DOHH2 (cell line): Measurements from ENCODE around the gene GATM.

Experiments used
- H3F3A ChIP-seq: fragments of 200-600 bp; sonication (generic), shearing (Covaris generic); 2 replicates; pipeline ENCODE4 v1.6.0; 2016; ENCODE audit warnings: antibody characterized with exemption, mild to moderate bottlenecking; ENCODE audit not compliant: control insufficient read depth, insufficient read depth
- H3K27ac ChIP-seq: fragments of 200-600 bp; sonication (generic); 2 replicates; pipeline ENCODE4 v1.5.1; 2014; ENCODE audit warnings: low read depth, mild to moderate bottlenecking, low read length, moderate library complexity
- H3K27me3 ChIP-seq: fragments of 200-600 bp; sonication (generic); 2 replicates; pipeline ENCODE4 v1.6.1; 2014; ENCODE audit warnings: mild to moderate bottlenecking, low read length, mixed read lengths; ENCODE audit not compliant: control insufficient read depth
- H3K36me3 ChIP-seq: fragments of 200-600 bp; sonication (generic); 2 replicates; pipeline ENCODE4 v1.6.1; 2014; ENCODE audit warnings: mild to moderate bottlenecking, low read length, moderate library complexity, mixed read lengths; ENCODE audit not compliant: control insufficient read depth
- H3K4me1 ChIP-seq: fragments of 200-600 bp; sonication (generic); 2 replicates; pipeline ENCODE4 v1.6.1; 2014; ENCODE audit warnings: mild to moderate bottlenecking, low read length, mixed read lengths; ENCODE audit not compliant: control insufficient read depth
- H3K4me2 ChIP-seq: fragments of 200-600 bp; sonication (generic); 2 replicates; pipeline ENCODE4 v1.6.0; 2014; ENCODE audit warnings: mild to moderate bottlenecking, low read length, moderate library complexity
- H3K4me3 ChIP-seq: fragments of 200-600 bp; sonication (generic); 2 replicates; pipeline ENCODE4 v1.5.1; 2014; ENCODE audit warnings: mild to moderate bottlenecking, low read length, mixed read lengths
- H3K79me2 ChIP-seq: fragments of 200-600 bp; sonication (generic); 2 replicates; pipeline ENCODE4 v1.6.1; 2014; ENCODE audit warnings: mild to moderate bottlenecking, low read length, mixed read lengths; ENCODE audit not compliant: control insufficient read depth
- H3K9me2 ChIP-seq: fragments of 200-600 bp; sonication (generic); replicated peaks from 2 replicates; pipeline ENCODE4 v1.6.1; 2014; ENCODE audit warnings: mild to moderate bottlenecking, low read length, mixed read lengths; ENCODE audit not compliant: control insufficient read depth
- H3K9me3 ChIP-seq: fragments of 200-600 bp; sonication (generic); 2 replicates; pipeline ENCODE4 v1.6.1; 2014; ENCODE audit warnings: antibody characterized with exemption, low read length, mixed read lengths; ENCODE audit not compliant: control insufficient read depth, insufficient read depth
- H4K20me1 ChIP-seq: fragments of 200-600 bp; sonication (generic); 2 replicates; pipeline ENCODE4 v1.6.0; 2014; ENCODE audit warnings: low read depth, mild to moderate bottlenecking, antibody characterized with exemption, low read length, moderate library complexity; ENCODE audit not compliant: control insufficient read depth, insufficient read depth
- EZH2phosphoT487 ChIP-seq: fragments of 200-600 bp; sonication (generic); IDR thresholded peaks from 2 replicates; pipeline ENCODE4 v1.6.1; 2017; ENCODE audit warnings: borderline replicate concordance, mild to moderate bottlenecking, antibody characterized with exemption, low read length, moderate library complexity, mixed read lengths
- TF ChIP-seq, protein P1 (sequence below): fragments of 200-600 bp; sonication (generic); IDR thresholded peaks from one replicate; pipeline ENCODE4 v1.5.1; 2014; ENCODE audit warnings: antibody characterized with exemption, mild to moderate bottlenecking, low read depth, low read length; ENCODE audit not compliant: poor library complexity, severe bottlenecking

GATM gene

DNA sequence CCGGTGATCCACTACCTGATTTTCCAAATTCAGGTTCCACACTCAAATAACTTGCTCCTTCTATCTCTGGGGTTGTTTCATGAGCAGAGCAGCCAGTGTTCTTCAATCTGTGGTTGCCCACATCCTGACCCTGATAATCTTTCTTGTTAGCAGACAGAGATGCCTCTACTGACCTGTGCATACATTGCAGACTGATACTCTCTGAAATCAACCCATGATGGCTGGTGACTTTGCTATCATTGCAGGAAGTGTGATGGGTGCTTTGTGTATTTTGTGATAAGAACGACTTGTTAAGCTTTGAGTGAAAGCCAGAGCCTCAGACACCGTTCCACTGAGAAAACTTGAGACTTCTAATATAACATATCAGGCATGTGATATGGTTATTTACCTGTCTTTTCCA, 39.9 kb downstream of the GATM start:
- H3K27me3 ChIP-seq: 0 out of 2 replicates have a peak, but pooled peaks cover 3% of the 10 kb centered on the region
- no peaks in the 10 kb centered on the region for H4K20me1 ChIP-seq
- no peak overlapping the region for H3K27ac ChIP-seq
- H3K9me2 ChIP-seq: no peaks in the 10 kb centered on the region
- no peak overlapping the region for H3K4me3 ChIP-seq
- H3K79me2 ChIP-seq: no peaks in the 10 kb centered on the region
- TF ChIP-seq, protein P1, sequence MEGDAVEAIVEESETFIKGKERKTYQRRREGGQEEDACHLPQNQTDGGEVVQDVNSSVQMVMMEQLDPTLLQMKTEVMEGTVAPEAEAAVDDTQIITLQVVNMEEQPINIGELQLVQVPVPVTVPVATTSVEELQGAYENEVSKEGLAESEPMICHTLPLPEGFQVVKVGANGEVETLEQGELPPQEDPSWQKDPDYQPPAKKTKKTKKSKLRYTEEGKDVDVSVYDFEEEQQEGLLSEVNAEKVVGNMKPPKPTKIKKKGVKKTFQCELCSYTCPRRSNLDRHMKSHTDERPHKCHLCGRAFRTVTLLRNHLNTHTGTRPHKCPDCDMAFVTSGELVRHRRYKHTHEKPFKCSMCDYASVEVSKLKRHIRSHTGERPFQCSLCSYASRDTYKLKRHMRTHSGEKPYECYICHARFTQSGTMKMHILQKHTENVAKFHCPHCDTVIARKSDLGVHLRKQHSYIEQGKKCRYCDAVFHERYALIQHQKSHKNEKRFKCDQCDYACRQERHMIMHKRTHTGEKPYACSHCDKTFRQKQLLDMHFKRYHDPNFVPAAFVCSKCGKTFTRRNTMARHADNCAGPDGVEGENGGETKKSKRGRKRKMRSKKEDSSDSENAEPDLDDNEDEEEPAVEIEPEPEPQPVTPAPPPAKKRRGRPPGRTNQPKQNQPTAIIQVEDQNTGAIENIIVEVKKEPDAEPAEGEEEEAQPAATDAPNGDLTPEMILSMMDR: no peak
- TF ChIP-seq EZH2phosphoT487: no peak
- H3F3A ChIP-seq: no peaks in the 10 kb centered on the region
- H3K36me3 ChIP-seq: no peaks in the 10 kb centered on the region
- H3K4me2 ChIP-seq: no peak overlapping the region
- H3K9me3 ChIP-seq: no peaks in the 10 kb centered on the region
- H3K4me1 ChIP-seq: 0 out of 2 replicates have a peak, but pooled peaks cover 2% of the 10 kb centered on the region

DNA sequence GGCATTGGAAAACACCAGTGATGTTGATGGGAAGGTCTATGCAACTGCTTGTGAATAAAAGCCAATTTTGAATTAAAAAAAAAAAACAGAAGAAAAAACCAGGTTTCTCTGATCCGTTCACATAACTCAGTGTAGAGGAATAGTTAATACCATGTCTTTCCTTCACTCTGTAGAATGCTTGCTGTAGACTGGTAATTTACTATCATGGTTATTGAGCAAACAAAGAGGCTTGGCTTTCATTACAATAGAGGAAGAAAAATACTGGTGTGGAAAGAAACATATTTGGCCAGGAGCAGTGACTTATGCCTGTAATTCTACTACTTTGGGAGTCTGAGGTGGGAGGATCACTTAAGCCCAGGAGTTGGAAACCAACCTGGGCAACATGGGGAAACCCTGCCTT, 41.1 kb downstream of the GATM start:
- peaks cover 5% of the 10 kb centered on the region; the same call in 1 of the 2 replicates for H3K27me3 ChIP-seq
- no peaks in the 10 kb centered on the region for H4K20me1 ChIP-seq
- H3K36me3 ChIP-seq: no peaks in the 10 kb centered on the region
- H3K4me2 ChIP-seq: no peak overlapping the region
- H3K9me3 ChIP-seq: no peaks in the 10 kb centered on the region
- no peak overlapping the region for H3K27ac ChIP-seq
- no peaks in the 10 kb centered on the region for H3K79me2 ChIP-seq
- H3K4me3 ChIP-seq: no peak overlapping the region
- no peak for TF ChIP-seq EZH2phosphoT487
- TF ChIP-seq, protein P1: no peak
- no peaks in the 10 kb centered on the region for H3F3A ChIP-seq
- no peaks in the 10 kb centered on the region for H3K9me2 ChIP-seq
- H3K4me1 ChIP-seq: 0 out of 2 replicates have a peak, but pooled peaks cover 2% of the 10 kb centered on the region

DNA sequence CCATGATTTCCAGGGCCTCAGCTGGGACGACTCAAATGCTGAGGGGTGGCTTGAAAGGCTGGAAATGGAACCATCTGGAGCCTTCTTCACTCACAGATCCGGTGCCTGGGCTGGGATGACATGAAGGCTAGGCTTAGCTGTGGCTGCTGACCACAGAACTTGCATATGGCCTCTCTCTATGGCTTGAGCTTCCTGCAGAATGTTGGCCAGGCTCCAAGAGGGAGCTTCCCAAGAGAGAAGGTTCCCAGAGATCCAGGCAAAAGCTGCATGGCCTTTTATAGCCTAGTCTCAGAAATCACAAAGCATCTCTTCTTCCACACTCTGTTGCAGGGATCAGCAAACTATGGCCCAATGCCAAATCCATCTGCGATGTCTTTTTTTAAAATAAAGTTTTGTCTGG, 44.8 kb downstream of the GATM start:
- no peak overlapping the region for H3K27ac ChIP-seq
- H3K9me2 ChIP-seq: no peaks in the 10 kb centered on the region
- no peaks in the 10 kb centered on the region for H3K4me1 ChIP-seq
- no peaks in the 10 kb centered on the region for H3K9me3 ChIP-seq
- H3K36me3 ChIP-seq: no peaks in the 10 kb centered on the region
- no peak overlapping the region for H3K4me2 ChIP-seq
- TF ChIP-seq EZH2phosphoT487: no peak
- TF ChIP-seq, protein P1: no peak
- no peak overlapping the region for H3K4me3 ChIP-seq
- H3K79me2 ChIP-seq: no peaks in the 10 kb centered on the region
- peaks cover 12% of the 10 kb centered on the region; the same call in 1 of the 2 replicates for H3K27me3 ChIP-seq
- no peaks in the 10 kb centered on the region for H3F3A ChIP-seq
- no peaks in the 10 kb centered on the region for H4K20me1 ChIP-seq

DNA sequence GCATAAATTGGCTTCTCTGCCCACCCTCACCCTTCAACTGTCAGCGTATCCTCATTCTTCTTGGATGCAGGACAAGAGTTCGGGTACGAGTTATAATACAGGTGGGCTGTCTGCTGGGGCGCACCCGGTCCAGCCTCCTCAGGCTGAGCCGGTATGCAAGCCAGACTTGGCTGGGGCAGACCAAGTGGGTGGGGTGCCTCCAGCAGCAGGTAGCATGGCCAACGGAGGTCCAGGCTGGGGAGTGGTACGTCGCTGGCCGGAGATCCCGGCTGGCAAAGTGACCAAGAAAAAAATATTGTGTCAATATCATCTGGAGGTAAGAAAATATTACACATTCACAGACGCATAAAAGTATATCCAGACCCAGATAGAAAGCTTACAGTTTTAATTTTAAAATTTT, 45.6 kb downstream of the GATM start:
- TF ChIP-seq EZH2phosphoT487: no peak
- TF ChIP-seq, protein P1: no peak
- no peak overlapping the region for H3K4me2 ChIP-seq
- no peaks in the 10 kb centered on the region for H3K9me3 ChIP-seq
- H3K27me3 ChIP-seq: peaks cover 12% of the 10 kb centered on the region; the same call in 1 of the 2 replicates
- H3K27ac ChIP-seq: no peak overlapping the region
- H3K79me2 ChIP-seq: no peaks in the 10 kb centered on the region
- no peaks in the 10 kb centered on the region for H3F3A ChIP-seq
- no peak overlapping the region for H3K4me3 ChIP-seq
- no peaks in the 10 kb centered on the region for H4K20me1 ChIP-seq
- no peaks in the 10 kb centered on the region for H3K36me3 ChIP-seq
- no peaks in the 10 kb centered on the region for H3K9me2 ChIP-seq
- no peaks in the 10 kb centered on the region for H3K4me1 ChIP-seq
